ENCODE data around the gene ADAR. TPM values are rescaled to one million over a fixed set of nuclear protein-coding genes. Genes with fewer than 3 reads are reported as not detected.

The ADAR gene
- total and polyA plus RNA-seq, 11 donors = 16.0 to 117 (median 54.3) TPM

GRCh38 chr1:154641534-154641933, 33.5 kb upstream of the ADAR start:
- Histone ChIP-seq H3K9me3 (peaks cover 0 to 25% (median 1%) of the 10 kb centered on the region in 12 donors), H3K27me3 (peaks cover 0 to 5% (median 0%) of the 10 kb centered on the region in 9 donors), H3K27ac (no peak overlapping the region), H3K36me3 (no peaks in the 10 kb centered on the region), H3K4me1 (no peaks in the 10 kb centered on the region), H3K4me3 (no peak overlapping the region)
- 84 to 98% (median 94%) methylated on average over 1 of the region's 1 CpG for WGBS, 4 donors
- no peak for ATAC-seq
- DNase-seq = no peak
- TF ChIP-seq POLR2A (IDR thresholded peaks at IDR 0.05) (no peak), CTCF (IDR thresholded peaks at IDR 0.05) (no peak)
- intact Hi-C loops (cut with DNase I) = no loop called here

GRCh38 chr1:154639876-154640275, 31.9 kb upstream of the ADAR start:
- ATAC-seq (no peak), DNase-seq (no peak)
- peaks cover 0 to 21% (median 0%) of the 10 kb centered on the region in 9 donors for H3K27me3 ChIP-seq
- no peak overlapping the region for H3K4me3 ChIP-seq
- intact Hi-C loops (cut with DNase I) = no loop called here
- H3K36me3 ChIP-seq = no peaks in the 10 kb centered on the region
- H3K4me1 ChIP-seq = no peaks in the 10 kb centered on the region
- H3K9me3 ChIP-seq = peaks cover 0 to 25% (median 1%) of the 10 kb centered on the region in 12 donors
- no peak overlapping the region for H3K27ac ChIP-seq
- TF ChIP-seq CTCF (IDR thresholded peaks at IDR 0.05) (no peak), POLR2A (IDR thresholded peaks at IDR 0.05) (no peak)

- TF ChIP-seq CTCF (IDR thresholded peaks at IDR 0.05) (no peak), POLR2A (IDR thresholded peaks at IDR 0.05) (no peak)
- Histone ChIP-seq H3K4me3 (no peak overlapping the region), H3K9me3 (peaks cover 0 to 28% (median under 1%) of the 10 kb centered on the region in 12 donors), H3K27ac (no peak overlapping the region), H3K36me3 (no peaks in the 10 kb centered on the region), H3K27me3 (peaks cover 0 to 26% (median 0%) of the 10 kb centered on the region in 9 donors), H3K4me1 (no peaks in the 10 kb centered on the region)
- WGBS, 4 donors = 49 to 59% (median 54%) methylated on average over 2 of the region's 2 CpGs
- ATAC-seq (no peak), DNase-seq (no peak)
- intact Hi-C loops (cut with DNase I) = no loop called here
Observed at GRCh38 chr1:154635171-154635570, 27.2 kb upstream of the ADAR start.

GRCh38 chr1:154629675-154630073, 21.7 kb upstream of the ADAR start:
- TF ChIP-seq POLR2A (IDR thresholded peaks at IDR 0.05) (no peak), CTCF (IDR thresholded peaks at IDR 0.05) (no peak)
- Histone ChIP-seq H3K27ac (no peak overlapping the region), H3K9me3 (peaks cover 0 to 14% (median 3%) of the 10 kb centered on the region in 12 donors), H3K4me3 (no peak overlapping the region), H3K36me3 (peaks cover 0 to 4% (median 0%) of the 10 kb centered on the region in 9 donors), H3K27me3 (peaks cover 0 to 4% (median 0%) of the 10 kb centered on the region in 9 donors), H3K4me1 (peaks cover 0 to 27% (median 16%) of the 10 kb centered on the region in 12 donors)
- ATAC-seq (no peak), DNase-seq (no peak)
- WGBS, 4 donors = 0% methylated on average over 1 of the region's 1 CpG; no CpG with 5 or more reads in 1 of the 4 donors
- intact Hi-C loops (cut with DNase I) = no loop called here
